Esophagus squamous epithelium (tissue), 4 donors: Measurements from ENCODE around the gene ADAMTS2.

ENCODE experiments used
- CTCF ChIP-seq, 6 experiments: fragments of 450-650 bp in 4 of 6; fragments of 200-600 bp in 2 of 6; sonication (generic) in 2 of 6; IDR thresholded peaks; one replicate each; pipeline ENCODE4 v1.5.1; 2016 to 2019; ENCODE audit warnings: antibody characterized with exemption in 6 of 6, mild to moderate bottlenecking in 4 of 6, moderate library complexity in 4 of 6
- POLR2A ChIP-seq, 4 donors: fragments of 450-650 bp; IDR thresholded peaks; one replicate each; pipeline ENCODE4 v1.6.1; 2017; ENCODE audit warnings: antibody characterized with exemption in 4 of 4, mild to moderate bottlenecking in 4 of 4, moderate library complexity in 3 of 4

GRCh38 chr5:179115307-179115706 lies 230.0 kb downstream of the ADAMTS2 start:
- no peak for TF ChIP-seq CTCF (IDR thresholded peaks at IDR 0.05)
- no peak for TF ChIP-seq POLR2A (IDR thresholded peaks at IDR 0.05)
